SKM-1 treated with dmso at 0.1 percent for 144 hours (cell line): ENCODE measurements around the gene CCDC181.
"Not testable (repeated sequence)": the region's sequence is repeated elsewhere in the genome, so short reads cannot be mapped to it uniquely, and the experiment has no call there.

Experiments used
- DNase-seq: peaks from one replicate; lab custom pipeline; 2025; ENCODE audit not compliant: unreplicated experiment; lab: John Stamatoyannopoulos, UW

Gene CCDC181

DNA sequence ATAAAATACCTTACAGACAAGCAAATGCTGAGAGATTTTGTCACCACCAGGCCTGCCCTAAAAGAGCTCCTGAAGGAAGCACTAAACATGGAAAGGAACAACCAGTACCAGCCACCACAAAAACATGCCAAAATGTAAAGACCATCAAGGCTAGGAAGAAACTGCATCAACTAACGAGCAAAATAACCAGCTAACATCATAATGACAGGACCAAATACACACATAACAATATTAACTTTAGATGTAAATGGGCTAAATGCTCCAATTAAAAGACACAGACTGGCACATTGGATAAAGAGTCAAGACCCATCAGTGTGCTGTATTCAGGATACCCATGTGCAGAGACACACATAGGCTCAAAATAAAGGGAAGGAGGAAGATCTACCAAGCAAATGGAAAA is 24.7 kb downstream of the CCDC181 start:
- DNase-seq, result not testable (repeated sequence)

DNA sequence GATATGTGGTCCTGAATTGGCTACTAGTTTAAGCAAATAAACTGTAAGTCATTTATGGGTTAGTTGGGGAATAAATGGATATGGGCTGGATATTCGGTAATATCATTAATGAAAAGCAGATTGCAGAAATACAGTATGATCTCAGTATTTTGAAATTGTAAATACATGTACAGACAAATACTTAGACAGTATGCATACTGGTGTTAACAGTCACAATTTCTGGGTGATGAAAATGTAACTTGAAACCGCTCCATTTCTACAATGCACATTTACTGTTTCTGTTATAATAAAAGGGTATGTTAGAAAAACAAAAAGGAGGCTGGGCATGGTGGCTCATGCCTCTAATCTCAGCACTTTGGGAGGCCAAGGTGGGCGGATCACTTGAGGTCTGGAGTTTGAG is 31.3 kb downstream of the CCDC181 start:
- no peak for DNase-seq

DNA sequence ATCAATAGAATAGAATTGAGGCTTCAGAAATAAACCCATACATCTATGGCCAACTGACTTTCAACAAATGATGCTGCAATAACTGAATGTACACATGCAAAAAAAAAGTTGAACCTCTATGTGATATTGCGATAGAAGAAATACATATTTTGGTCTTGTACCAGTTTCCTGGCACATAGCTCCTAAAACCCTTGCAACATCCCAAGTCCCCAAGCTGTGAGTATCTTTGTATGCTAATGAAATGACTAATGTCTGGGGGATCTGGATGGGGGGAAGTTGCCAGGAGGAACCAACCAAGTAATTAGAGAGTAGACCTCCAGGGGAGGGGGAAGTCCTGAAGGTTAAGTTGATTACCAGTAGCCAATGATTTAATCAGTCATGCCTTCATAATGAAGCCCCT is 34.9 kb downstream of the CCDC181 start:
- DNase-seq, result peak; percentile 18

DNA sequence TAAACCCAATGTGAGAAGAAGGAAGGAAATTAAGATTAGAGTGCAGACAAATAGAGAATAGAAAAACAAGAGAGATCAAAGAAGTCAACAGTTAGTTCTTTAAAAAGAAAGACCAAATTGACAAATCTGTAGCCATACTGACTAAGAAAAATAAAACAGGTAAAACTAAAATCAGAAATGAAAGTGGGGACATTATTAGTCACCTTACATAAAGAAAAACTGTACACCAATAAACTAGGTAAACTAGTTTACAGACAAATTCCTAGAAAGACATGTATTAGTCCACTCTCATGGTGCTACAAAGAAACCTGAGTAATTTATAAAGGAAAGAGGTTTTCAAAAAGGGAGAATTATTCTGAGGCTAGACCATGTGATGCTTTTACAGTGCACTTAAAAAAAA is 37.0 kb downstream of the CCDC181 start:
- no peak for DNase-seq

DNA sequence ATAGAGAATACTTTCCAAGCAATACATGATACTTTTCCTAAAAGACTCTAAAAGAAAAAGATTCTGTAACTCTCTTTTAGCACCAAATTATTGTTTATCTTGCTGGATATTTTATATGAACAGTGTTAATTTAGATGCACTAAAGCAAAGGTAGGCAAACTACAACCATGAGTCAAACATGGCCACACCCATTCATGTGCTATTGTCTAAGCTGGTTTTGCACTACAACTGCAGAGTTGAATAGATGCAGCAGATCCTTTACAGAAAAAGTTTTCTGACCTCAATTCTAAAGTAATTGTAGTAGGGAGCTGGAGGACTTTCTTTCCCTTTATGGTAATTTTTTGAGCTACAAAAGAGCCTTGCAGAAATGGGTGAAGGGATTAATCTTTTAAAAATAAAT is 39.9 kb downstream of the CCDC181 start:
- no peak for DNase-seq

DNA sequence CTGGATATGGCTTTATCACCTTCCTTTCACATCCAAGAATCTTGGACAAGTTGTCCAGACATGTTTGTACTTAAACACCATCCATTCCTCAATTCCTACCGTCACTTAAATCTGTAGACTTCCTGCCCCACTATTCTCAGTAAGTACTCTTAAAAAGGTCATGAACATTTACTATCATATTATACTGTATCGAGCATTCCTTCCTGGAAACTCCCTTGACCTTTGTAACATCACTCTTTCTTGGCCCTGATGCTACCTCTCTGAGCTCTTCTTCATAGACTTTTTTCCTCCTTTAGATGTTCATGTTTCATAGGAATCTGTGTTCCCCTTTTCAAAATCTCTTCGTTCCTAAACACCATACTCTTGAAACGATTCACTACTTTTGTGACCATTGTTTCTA is 43.8 kb downstream of the CCDC181 start:
- no peak for DNase-seq

DNA sequence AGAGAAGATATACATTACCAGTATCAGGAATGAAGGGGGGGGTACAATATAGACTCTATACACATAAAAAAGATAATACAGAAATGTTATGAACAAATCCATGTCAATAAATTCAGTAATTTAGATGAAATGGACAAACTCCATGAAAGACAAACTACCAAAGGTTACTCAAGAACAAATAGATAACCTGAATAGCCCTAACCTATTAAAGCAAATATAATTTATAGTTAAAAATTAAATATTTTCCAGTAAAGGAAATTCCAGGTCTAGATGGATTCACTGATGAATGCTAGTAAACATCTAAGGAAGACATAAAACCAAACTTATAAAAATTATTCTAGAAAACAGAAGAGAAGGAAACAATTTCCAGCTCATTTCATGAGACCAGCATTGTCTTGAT is 46.1 kb downstream of the CCDC181 start:
- DNase-seq, result no peak

DNA sequence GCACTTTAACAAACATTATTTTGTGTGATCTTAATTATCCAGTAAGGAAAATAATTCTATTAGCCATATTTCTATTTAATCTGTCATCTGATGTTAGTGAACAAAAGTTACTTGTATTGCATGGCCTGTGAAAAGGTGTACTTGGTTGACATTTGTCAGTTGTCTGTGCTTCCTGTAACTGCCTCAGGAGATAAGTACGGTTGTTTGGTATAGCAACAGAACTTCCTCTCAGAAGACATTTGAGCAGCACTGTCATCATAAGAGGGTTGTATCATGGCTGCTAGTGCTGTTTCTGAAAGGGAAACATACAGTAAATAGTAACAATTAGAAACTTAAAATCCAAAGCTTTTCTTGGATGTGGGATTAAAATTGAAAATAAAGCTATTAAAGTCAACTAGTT is 55.9 kb downstream of the CCDC181 start:
- DNase-seq, result no peak

DNA sequence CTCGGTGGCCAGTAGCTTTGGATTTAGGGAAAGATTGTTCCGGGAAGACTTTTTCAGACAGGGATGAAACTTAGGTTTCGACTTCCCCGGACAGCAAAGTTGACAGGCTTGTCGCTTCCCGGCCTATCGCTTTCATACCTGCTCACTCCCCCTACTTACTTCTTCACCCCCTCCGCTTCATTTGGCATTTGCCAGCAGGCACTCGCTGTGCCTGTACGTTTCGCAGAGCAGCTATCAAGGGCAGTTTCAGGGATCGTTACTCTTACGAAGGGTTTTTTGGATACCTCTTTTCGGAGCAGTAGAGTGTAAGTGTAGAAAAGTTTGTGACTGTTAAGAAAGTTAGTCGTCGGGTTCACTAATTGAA is 58.9 kb downstream of the CCDC181 start:
- no peak for DNase-seq

DNA sequence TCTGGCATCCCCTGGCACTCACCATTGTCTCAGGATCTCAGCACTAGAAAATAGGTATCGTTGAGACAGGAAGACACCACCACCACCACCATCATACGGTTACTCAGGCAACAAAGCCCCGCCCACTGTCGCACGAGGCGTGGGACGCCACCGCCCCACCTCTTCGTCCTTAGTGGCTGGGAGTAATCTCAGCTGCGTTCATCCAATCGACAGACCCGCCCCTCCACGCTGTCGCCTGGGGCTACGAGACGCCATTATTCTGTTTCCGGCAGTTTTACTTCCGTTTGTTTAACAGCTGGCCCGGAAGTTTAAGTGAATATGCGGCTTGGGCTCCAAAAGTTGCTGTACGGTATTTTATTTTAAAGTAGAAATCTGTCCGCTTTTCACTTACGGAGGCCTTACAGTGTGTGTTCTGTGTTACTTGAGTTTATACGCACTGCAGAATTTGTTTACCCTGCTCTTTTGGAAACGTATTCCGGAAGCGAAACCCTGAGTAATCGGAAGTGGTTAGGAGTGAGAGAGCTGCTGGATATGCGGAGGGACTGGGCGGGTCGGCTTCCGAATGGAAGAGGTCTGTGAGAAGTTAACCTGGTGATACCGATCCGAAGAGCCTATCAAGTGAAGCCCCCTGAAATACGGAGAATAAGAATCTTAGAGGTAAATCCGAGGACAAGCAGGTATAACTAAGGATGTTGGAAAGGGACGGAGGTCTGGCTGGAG is 59.4 kb downstream of the CCDC181 start, which contains the start of the genes BLZF1 and NME7:
Gene BLZF1 (plus strand): TSS at position 510 of the 720 bp plus-strand sequence. CDS start 1,328 bp downstream, outside the sequence.
Gene NME7 (minus strand): TSS at position 112 of the 720 bp plus-strand sequence. CDS start 87 bp downstream, at position 25.
- DNase-seq, result peak; percentile 99

DNA sequence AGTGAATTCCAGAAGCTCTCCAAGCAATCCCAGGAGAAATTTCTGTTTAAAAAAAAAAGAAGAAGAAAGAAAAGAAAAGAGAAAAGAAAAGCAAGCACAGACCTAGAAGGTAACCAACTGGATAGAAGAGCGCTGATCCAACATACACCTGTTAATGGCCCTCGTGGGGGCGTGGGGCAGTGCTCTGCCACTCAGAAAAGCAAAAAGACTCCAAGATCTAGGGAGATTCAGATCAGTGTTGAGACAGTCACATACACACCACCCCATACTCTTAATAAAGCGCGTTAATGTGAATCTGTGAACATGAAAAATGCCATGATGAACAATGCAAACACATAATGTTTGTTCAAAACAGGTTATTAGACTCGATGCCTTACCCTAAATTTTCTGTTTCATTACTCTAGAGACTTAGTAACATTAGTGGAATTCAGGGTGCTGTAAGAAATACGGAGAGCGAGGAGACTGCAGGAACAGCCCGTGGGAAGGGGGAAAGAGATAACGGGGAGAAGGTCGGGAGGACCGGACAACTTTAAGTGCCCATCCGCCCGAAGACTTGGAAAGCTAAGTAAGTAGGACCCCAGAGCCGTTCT is 60.1 kb downstream of the CCDC181 start:
- DNase-seq, result no peak

DNA sequence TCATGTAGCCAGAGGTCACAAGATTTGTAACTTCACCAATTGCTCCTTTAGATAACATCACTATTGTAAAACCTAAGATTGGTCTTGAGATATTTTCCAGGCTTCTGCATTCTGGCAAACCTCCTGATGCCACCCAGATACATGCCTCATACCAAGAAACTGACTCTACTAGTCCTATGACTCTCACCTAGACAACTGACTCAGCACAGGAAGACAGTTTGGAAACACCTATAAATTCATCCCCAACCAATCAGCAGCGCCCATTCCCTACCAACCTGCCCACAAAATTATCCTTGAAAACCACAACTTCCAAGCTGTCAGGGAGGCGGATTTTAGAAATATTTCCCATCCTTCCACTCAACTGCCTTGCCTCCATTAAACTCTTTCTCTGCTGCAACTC is 62.3 kb downstream of the CCDC181 start:
- no peak for DNase-seq

DNA sequence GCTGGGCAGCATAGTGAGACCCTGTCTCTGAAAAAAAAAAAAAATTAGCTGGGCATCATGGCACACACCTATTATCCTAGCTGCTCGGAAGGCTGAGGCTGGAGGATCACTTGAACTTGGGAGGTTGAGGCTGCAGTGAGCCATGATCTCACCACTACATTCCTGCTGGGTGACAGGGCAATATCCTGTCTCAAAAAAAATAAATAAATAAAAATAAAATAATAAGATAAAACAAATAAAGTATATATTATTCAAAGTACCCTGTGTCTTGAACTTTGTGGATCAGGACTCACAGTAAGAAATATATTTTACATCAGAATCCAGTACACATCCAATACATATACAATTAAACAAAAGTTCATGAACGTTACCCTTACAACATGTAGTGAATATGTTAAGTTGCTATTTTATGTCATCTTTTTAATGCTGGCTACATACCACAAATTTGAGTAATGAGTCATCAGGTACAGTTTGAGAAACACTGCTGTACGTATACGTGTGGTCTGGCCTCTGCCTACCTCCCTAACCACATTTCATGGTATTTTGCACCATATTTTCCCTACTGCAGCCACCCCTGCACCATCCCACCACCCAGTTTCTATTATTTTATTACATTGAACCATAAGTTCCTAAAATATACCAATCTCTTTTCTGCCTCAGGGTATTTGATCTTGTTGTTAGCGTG is 64.1 kb downstream of the CCDC181 start:
- no peak for DNase-seq

DNA sequence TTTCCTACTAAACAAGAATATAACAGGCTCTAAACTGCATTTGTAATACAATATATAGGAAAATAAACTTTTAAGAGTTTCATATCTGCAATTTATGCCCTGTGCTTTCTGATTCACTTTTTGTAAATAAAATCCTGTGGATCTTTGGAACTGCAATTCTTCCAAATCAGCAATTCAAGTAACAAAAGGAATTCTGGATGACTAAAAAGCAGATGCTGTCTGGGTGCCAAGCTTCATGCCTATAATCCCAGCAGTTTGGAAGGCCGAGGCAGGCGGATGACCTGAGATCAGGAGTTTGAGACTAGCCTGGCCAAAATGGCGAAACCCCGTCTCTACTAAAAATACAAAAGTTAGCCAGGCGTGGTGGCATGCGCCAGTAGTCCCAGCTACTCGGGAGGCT is 66.0 kb downstream of the CCDC181 start:
- DNase-seq, result no peak

DNA sequence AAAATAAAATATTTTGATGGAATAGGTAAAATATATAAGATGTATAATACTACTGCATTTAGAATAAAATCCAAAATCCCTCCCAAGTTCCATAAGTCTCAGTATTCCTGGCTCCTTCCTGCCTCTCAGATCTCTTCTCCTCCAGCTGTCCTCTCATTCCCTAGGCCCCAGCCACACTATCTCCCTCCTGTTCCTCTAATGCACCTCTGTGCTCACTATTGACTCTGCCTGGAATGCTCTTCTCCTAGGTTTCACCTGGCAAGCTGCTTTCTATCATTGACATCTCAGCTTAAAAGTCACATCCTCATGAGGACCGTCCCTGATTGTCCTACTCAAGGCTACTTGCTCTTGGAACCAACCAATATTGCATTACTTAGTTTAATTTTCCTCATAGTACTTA is 66.9 kb downstream of the CCDC181 start:
- no peak for DNase-seq

DNA sequence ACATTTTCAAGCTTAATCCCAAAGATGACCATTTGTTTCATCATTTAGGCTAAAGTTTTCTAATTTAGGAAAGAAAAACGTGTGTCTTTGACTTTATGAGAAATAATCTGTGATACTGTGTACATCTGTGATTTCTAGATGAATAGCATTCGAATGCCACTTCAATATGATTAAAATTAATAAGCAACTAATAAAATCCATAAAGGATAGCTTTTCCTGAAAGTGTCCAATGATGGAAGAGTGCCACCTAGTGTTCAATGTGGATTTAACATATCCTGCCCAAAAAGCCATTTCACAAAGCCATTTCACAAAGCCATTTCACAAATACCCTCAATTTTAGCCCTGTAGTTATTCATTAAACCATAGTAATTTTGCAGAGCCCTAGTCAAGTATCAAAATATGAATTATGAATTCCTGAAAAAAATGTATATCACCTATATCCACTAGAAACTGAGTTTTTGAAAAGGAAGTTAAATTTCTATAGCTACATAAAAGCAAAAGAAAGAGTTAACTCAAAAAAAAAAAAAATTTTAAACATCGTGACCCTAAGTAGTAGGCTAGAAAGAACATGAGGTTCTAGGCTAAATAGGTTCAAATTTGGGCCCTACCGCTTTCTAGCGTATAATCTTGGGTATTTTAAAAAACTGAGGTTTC is 78.8 kb downstream of the CCDC181 start:
- peak; percentile 51 for DNase-seq

DNA sequence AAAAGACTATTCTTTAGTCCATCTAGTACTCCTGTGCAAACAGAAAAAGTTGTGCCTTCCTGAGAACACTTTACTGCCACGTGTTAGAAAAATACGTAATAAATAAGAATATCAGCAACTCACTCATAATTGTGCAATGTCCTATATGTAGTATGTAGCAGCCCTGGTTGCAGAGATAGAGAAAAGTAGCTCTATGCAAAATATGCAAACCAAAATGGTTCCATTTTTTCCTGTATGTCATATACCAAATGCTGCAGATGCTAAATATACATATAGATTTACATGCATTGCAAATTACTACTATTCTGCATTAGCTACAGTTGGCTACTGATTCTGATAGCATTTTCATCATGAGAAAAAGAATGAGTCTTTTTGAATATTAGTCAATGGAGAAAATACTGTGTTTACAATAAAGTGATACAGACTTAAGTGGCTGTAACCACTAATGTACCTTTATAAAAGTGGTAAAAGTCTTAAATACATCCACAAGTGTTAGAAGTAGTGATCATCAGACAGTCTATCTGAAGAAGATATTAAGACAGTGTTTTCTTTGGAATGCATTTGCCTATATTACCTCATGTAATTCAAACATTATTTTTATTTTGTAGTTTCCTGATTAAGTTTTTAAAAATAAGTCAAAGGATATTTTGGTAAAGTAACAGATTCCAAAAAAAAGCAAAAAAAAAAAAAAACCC is 79.4 kb downstream of the CCDC181 start:
- no peak for DNase-seq

DNA sequence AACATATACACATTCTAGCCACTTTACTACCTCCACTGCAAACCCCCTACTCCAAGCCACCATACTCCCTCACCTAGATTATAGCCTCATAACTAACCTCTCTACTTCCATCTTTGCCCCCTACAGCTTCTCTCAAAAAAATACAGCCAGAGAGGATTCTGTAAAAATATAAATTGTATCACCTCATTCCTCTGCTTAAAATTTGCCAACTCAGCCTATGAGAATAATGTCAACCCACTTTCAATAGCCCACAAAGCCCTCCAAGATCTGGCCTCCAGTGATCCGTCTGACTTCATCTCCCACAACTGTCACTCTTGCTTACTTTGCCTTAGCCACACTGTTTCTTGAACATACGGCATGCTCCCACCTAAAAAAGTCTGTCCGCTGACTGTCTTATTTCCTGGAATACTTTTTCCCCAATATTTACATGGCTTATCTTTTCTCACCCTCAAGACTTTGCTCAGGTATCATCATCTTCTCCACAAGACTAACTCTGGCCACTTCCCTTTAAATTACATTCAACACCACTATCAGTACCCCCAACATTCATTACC is 81.2 kb downstream of the CCDC181 start:
- DNase-seq, result no peak

DNA sequence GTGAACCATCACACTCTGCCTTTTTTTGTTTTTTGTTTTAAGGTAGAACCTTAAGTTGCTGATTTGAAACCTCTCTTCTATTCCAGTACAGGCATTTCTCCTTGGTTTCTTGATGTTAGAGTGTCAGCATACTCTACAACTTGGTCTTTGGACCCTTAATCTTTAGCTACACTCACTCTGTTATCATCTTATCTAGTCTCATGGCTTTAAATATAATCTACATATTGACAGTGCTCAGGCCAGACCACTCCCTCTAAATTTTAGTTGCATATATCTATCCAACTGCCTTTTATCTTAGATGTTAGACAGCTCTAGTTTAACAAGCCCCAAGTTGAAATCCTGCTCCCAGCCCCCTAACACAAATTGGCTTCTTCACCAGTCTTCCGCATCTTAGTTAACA is 81.8 kb downstream of the CCDC181 start:
- no peak for DNase-seq
